ENCODE results near the gene SUSD4. TPM values are rescaled to one million over a fixed set of nuclear protein-coding genes. Genes with fewer than 3 reads are reported as not detected.

Gene SUSD4
- total RNA-seq, 2 donors from 2014 or later = 0.58 to 0.92 TPM

GRCh38 chr1:223259462-223259861 lies 104.5 kb downstream of the SUSD4 start:
- 92 to 100% methylated on average over 2 to 3 of the region's 3 CpGs for WGBS, 2 experiments (ENCODE audit: insufficient coverage in 1 of 2, insufficient read length in 1 of 2)
- Mint-ChIP-seq H3K27me3 (ENCODE audit: insufficient read depth) (peaks cover 11% of the 10 kb centered on the region), H3K27ac (no peak overlapping the region), H3K36me3 (ENCODE audit: low read depth) (no peaks in the 10 kb centered on the region), H3K9me3 (no peaks in the 10 kb centered on the region), H3K4me3 (no peak overlapping the region), H3K4me1 (peaks cover 3% of the 10 kb centered on the region)
- Histone ChIP-seq H3K4me1 (ENCODE audit: control insufficient read depth, insufficient read depth, low read length) (no peaks in the 10 kb centered on the region), H3K9ac (ENCODE audit: extremely low read depth, low read length, poor library complexity, severe bottlenecking) (no peak overlapping the region), H3K9me3 (ENCODE audit: control insufficient read depth, low read length) (no peaks in the 10 kb centered on the region), H3K27me3 (ENCODE audit: control insufficient read depth, insufficient read depth, low read length, poor library complexity, severe bottlenecking) (peaks cover 1% of the 10 kb centered on the region), H3K27ac (ENCODE audit: low read depth, low read length) (no peak overlapping the region), H3K36me3 (ENCODE audit: control insufficient read depth, insufficient read depth, low read length) (no peaks in the 10 kb centered on the region), H3K4me3 (ENCODE audit: low read length) (no peak overlapping the region)
- no peak for DNase-seq
- no peak for TF ChIP-seq CTCF (conservative IDR thresholded peaks at IDR 0.05)

- TF ChIP-seq CTCF (conservative IDR thresholded peaks at IDR 0.05) = no peak
- H3K9me3 ChIP-seq (ENCODE audit: control insufficient read depth, low read length) = no peaks in the 10 kb centered on the region
- no peaks in the 10 kb centered on the region for H3K9me3 Mint-ChIP-seq
- H3K27me3 ChIP-seq (ENCODE audit: control insufficient read depth, insufficient read depth, low read length, poor library complexity, severe bottlenecking) = peaks cover 7% of the 10 kb centered on the region
- H3K4me1 Mint-ChIP-seq = no peaks in the 10 kb centered on the region
- H3K27me3 Mint-ChIP-seq (ENCODE audit: insufficient read depth) = peaks cover 11% of the 10 kb centered on the region
- H3K9ac ChIP-seq (ENCODE audit: extremely low read depth, low read length, poor library complexity, severe bottlenecking) = no peak overlapping the region
- no peak overlapping the region for H3K4me3 ChIP-seq (ENCODE audit: low read length)
- H3K36me3 ChIP-seq (ENCODE audit: control insufficient read depth, insufficient read depth, low read length) = no peaks in the 10 kb centered on the region
- H3K4me3 Mint-ChIP-seq = no peak overlapping the region
- H3K36me3 Mint-ChIP-seq (ENCODE audit: low read depth) = no peaks in the 10 kb centered on the region
- H3K27ac Mint-ChIP-seq = no peak overlapping the region
- no peak overlapping the region for H3K27ac ChIP-seq (ENCODE audit: low read depth, low read length)
- no peak for DNase-seq
- 56 to 74% methylated on average over 2 to 6 of the region's 6 CpGs for WGBS, 2 experiments (ENCODE audit: insufficient coverage in 1 of 2, insufficient read length in 1 of 2)
- no peaks in the 10 kb centered on the region for H3K4me1 ChIP-seq (ENCODE audit: control insufficient read depth, insufficient read depth, low read length)
Measured at GRCh38 chr1:223258751-223259198, 105.2 kb downstream of the SUSD4 start.

- no peak overlapping the region for H3K27ac ChIP-seq (ENCODE audit: low read depth, low read length)
- no peaks in the 10 kb centered on the region for H3K9me3 ChIP-seq (ENCODE audit: control insufficient read depth, low read length)
- no peaks in the 10 kb centered on the region for H3K4me1 Mint-ChIP-seq
- H3K27me3 Mint-ChIP-seq (ENCODE audit: insufficient read depth) = peaks cover 9% of the 10 kb centered on the region
- no peak overlapping the region for H3K9ac ChIP-seq (ENCODE audit: extremely low read depth, low read length, poor library complexity, severe bottlenecking)
- no peak overlapping the region for H3K27ac Mint-ChIP-seq
- no peaks in the 10 kb centered on the region for H3K9me3 Mint-ChIP-seq
- TF ChIP-seq CTCF (conservative IDR thresholded peaks at IDR 0.05) = no peak
- no peaks in the 10 kb centered on the region for H3K36me3 Mint-ChIP-seq (ENCODE audit: low read depth)
- no peak for DNase-seq
- H3K27me3 ChIP-seq (ENCODE audit: control insufficient read depth, insufficient read depth, low read length, poor library complexity, severe bottlenecking) = peaks cover 14% of the 10 kb centered on the region
- WGBS, 2 experiments (ENCODE audit: insufficient coverage in 1 of 2, insufficient read length in 1 of 2) = 94% methylated on average over 8 of the region's 8 CpGs
- no peak overlapping the region for H3K4me3 ChIP-seq (ENCODE audit: low read length)
- no peaks in the 10 kb centered on the region for H3K36me3 ChIP-seq (ENCODE audit: control insufficient read depth, insufficient read depth, low read length)
- no peak overlapping the region for H3K4me3 Mint-ChIP-seq
- H3K4me1 ChIP-seq (ENCODE audit: control insufficient read depth, insufficient read depth, low read length) = no peaks in the 10 kb centered on the region
Measured at GRCh38 chr1:223257856-223258550, 106.0 kb downstream of the SUSD4 start.
